ENCODE data around the gene ZNF615.
"Not testable (repeated sequence)": the region's sequence is repeated elsewhere in the genome, so short reads cannot be mapped to it uniquely, and the experiment has no call there.

Gene ZNF615

GRCh38 chr19:52007806-52008557, at the start of gene ZNF615:
Gene ZNF615, minus strand, starts transcription at chr19:52008211. Its CDS starts 4,500 bp downstream, at chr19:52003711.
- DNase-seq: peak; percentile 78

- DNase-seq: not testable (repeated sequence)
Measured at GRCh38 chr19:52056480-52056879, 48.5 kb upstream of the ZNF615 start.

GRCh38 chr19:52051736-52052135, 43.7 kb upstream of the ZNF615 start:
- not testable (repeated sequence) for DNase-seq

- DNase-seq: peak; percentile 83
Measured at GRCh38 chr19:52048555-52049501, 40.8 kb upstream of the ZNF615 start, which contains the start of gene ZNF432. Gene ZNF432, minus strand, starts transcription at chr19:52048838. Its CDS starts 1,970 bp downstream, at chr19:52046868.

GRCh38 chr19:52039169-52039568, 31.2 kb upstream of the ZNF615 start:
- DNase-seq: no peak

GRCh38 chr19:52034051-52034728, 26.2 kb upstream of the ZNF615 start:
- DNase-seq: no peak

- peak; percentile 78 for DNase-seq
Measured at GRCh38 chr19:52028780-52029123, 20.7 kb upstream of the ZNF615 start.

GRCh38 chr19:52028027-52028779, 20.2 kb upstream of the ZNF615 start, which contains the start of gene ZNF614:
Gene ZNF614, minus strand, starts transcription at chr19:52028379. Its CDS starts 2,634 bp downstream, at chr19:52025745.
- DNase-seq: peak; percentile 85

- not testable (repeated sequence) for DNase-seq
Measured at GRCh38 chr19:52026255-52026990, 18.4 kb upstream of the ZNF615 start.

GRCh38 chr19:52024478-52024877, 16.5 kb upstream of the ZNF615 start:
- DNase-seq: not testable (repeated sequence)

- no peak for DNase-seq
Measured at GRCh38 chr19:52022193-52022592, 14.2 kb upstream of the ZNF615 start.

- DNase-seq: no peak
Measured at GRCh38 chr19:52020506-52020905, 12.5 kb upstream of the ZNF615 start.

- DNase-seq: no peak
Measured at GRCh38 chr19:52010674-52011073, 2.7 kb upstream of the ZNF615 start.

GRCh38 chr19:52007451-52007805, 583 bp downstream of the ZNF615 start:
- peak; percentile 55 for DNase-seq

GRCh38 chr19:51994048-51994644, 13.9 kb downstream of the ZNF615 start:
- DNase-seq: no peak

GRCh38 chr19:51993422-51993821, 14.6 kb downstream of the ZNF615 start:
- no peak for DNase-seq

- peak; percentile 93 for DNase-seq
Measured at GRCh38 chr19:51986309-51987291, 21.4 kb downstream of the ZNF615 start, which contains the start of gene ZNF350. Gene ZNF350, minus strand, starts transcription at chr19:51986840. Its CDS starts 12,480 bp downstream, at chr19:51974360.

GRCh38 chr19:51983361-51983760, 24.6 kb downstream of the ZNF615 start:
- no peak for DNase-seq

- not testable (repeated sequence) for DNase-seq
Measured at GRCh38 chr19:51980926-51981325, 27.1 kb downstream of the ZNF615 start.
